HepG2 (cell line): Measurements from ENCODE around the gene ZNF618. TPM values are rescaled to one million over a fixed set of nuclear protein-coding genes. Genes with fewer than 3 reads are reported as not detected.
A peak's percentile ranks its signal among the peaks of the same experiment; 100 is the strongest.

Experiments used
- ASH2L ChIP-seq: fragments of 300-600, 200-600 bp; sonication (generic); IDR thresholded peaks from 2 replicates; pipeline ENCODE4 v1.7.0; 2017; ENCODE audit warnings: low read depth, mild to moderate bottlenecking, moderate library complexity, mixed read lengths, low read length; ENCODE audit not compliant: insufficient read length
- BCL6 ChIP-seq: IDR thresholded peaks from 2 replicates; pipeline ENCODE4 v1.6.1; 2016; ENCODE audit warnings: missing genetic modification reagents, missing compliant biosample characterization
- BRCA1 ChIP-seq: sonication (generic); formaldehyde crosslinking; IDR thresholded peaks from 2 replicates; pipeline ENCODE4 v1.4.0; 2020; ENCODE audit warnings: missing genetic modification reagents
- DNMT3B ChIP-seq: conservative IDR thresholded peaks from 2 replicates; pipeline ENCODE4 v1.6.1; 2016; ENCODE audit warnings: missing biosample characterization, control low read depth
- DR1 ChIP-seq: sonication (generic); formaldehyde crosslinking; IDR thresholded peaks from 2 replicates; pipeline ENCODE4 v1.8.0; 2021; ENCODE audit warnings: mild to moderate bottlenecking, missing genetic modification reagents, inconsistent platforms
- GABPB1 ChIP-seq: IDR thresholded peaks from 2 replicates; pipeline ENCODE4 v1.6.1; 2016; ENCODE audit warnings: mild to moderate bottlenecking, missing genetic modification reagents, moderate library complexity, missing compliant biosample characterization
- KLF12 ChIP-seq: sonication (generic); formaldehyde crosslinking; IDR thresholded peaks from 2 replicates; pipeline ENCODE4 v1.4.0; 2020; ENCODE audit warnings: missing genetic modification reagents, borderline replicate concordance
- NFYB ChIP-seq: sonication (generic); formaldehyde crosslinking; IDR thresholded peaks from 2 replicates; pipeline ENCODE4 v1.4.0; 2020; ENCODE audit warnings: missing genetic modification reagents
- SMAD1 ChIP-seq: sonication (generic); formaldehyde crosslinking; IDR thresholded peaks from 2 replicates; pipeline ENCODE4 v1.4.0; 2020; ENCODE audit warnings: missing genetic modification reagents, low read depth, mild to moderate bottlenecking, borderline replicate concordance
- SP4 ChIP-seq: sonication (generic); formaldehyde crosslinking; IDR thresholded peaks from 2 replicates; pipeline ENCODE4 v1.8.1; 2023; ENCODE audit warnings: mild to moderate bottlenecking, missing genetic modification reagents
- ZFP36 ChIP-seq: fragments of 150-350 bp; IDR thresholded peaks from 2 replicates; pipeline ENCODE4 v1.6.1; 2018; ENCODE audit warnings: borderline replicate concordance, low read length, low read depth; ENCODE audit not compliant: partially characterized antibody
- ZFP62 ChIP-seq: sonication (generic); formaldehyde crosslinking; IDR thresholded peaks from 2 replicates; pipeline ENCODE4 v1.4.0; 2020; ENCODE audit warnings: missing genetic modification reagents
- ZNF136 ChIP-seq: sonication (generic); formaldehyde crosslinking; IDR thresholded peaks from 2 replicates; pipeline ENCODE4 v1.8.1; 2022; ENCODE audit warnings: low read depth, mild to moderate bottlenecking, moderate library complexity, missing genetic modification reagents
- ZNF138 ChIP-seq: sonication (generic); formaldehyde crosslinking; IDR thresholded peaks from 2 replicates; pipeline ENCODE4 v1.5.0; 2020; ENCODE audit warnings: mild to moderate bottlenecking, low read depth, missing genetic modification reagents
- ZNF20 ChIP-seq: sonication (generic); formaldehyde crosslinking; IDR thresholded peaks from 2 replicates; pipeline ENCODE4 v1.4.0; 2020; ENCODE audit warnings: mild to moderate bottlenecking, moderate library complexity, missing genetic modification reagents
- ZNF251 ChIP-seq: sonication (generic); formaldehyde crosslinking; IDR thresholded peaks from 2 replicates; pipeline ENCODE4 v1.9.0; 2021; ENCODE audit warnings: mild to moderate bottlenecking, missing genetic modification reagents
- ZNF282 ChIP-seq: fragments of 450-650 bp; IDR thresholded peaks from 2 replicates; pipeline ENCODE4 v1.6.1; 2018; ENCODE audit not compliant: partially characterized antibody
- ZNF383 ChIP-seq: sonication (generic); formaldehyde crosslinking; IDR thresholded peaks from 2 replicates; pipeline ENCODE4 v1.4.0; 2020; ENCODE audit warnings: missing genetic modification reagents, mild to moderate bottlenecking, borderline replicate concordance
- ZNF501 ChIP-seq: sonication (generic); formaldehyde crosslinking; IDR thresholded peaks from 2 replicates; pipeline ENCODE4 v1.5.1; 2020; ENCODE audit warnings: mild to moderate bottlenecking, moderate library complexity, missing genetic modification reagents
- ZNF549 ChIP-seq: sonication (generic); formaldehyde crosslinking; IDR thresholded peaks from 2 replicates; pipeline ENCODE4 v1.5.0; 2020; ENCODE audit warnings: missing genetic modification reagents
- ZNF607 ChIP-seq: sonication (generic); formaldehyde crosslinking; IDR thresholded peaks from 2 replicates; pipeline ENCODE4 v1.5.1; 2020; ENCODE audit warnings: missing genetic modification reagents, mild to moderate bottlenecking, borderline replicate concordance
- ZNF644 ChIP-seq: IDR thresholded peaks from 2 replicates; pipeline ENCODE4 v1.6.1; 2016; ENCODE audit warnings: low read depth
- ZNF891 ChIP-seq: sonication (generic); formaldehyde crosslinking; IDR thresholded peaks from 2 replicates; pipeline ENCODE4 v1.5.0; 2020; ENCODE audit warnings: mild to moderate bottlenecking, missing genetic modification reagents
- polyA plus RNA-seq, 8 experiments: library from polyadenylated mRNA; depleted of rRNA in 3 of 8; stranded (reverse) in 7 of 8; unstranded in 1 of 8; fragments of >200 nt; fragmentation: Illumina TruSeq in 4 of 8; extraction: Trizol in 4 of 8; gene quantifications; 2 replicates each; pipeline versions ENCODE4 v1.2.1 to v1.2.3, GENCODE V29; 2011 to 2016; ENCODE audit warnings: low read depth in 4 of 8, missing spikeins in 1 of 8, mixed read lengths in 1 of 8; ENCODE audit not compliant: insufficient read depth in 1 of 8
- total RNA-seq, 5 experiments: library from RNA; depleted of rRNA; stranded (reverse); fragments of >200 nt; fragmentation: Illumina TruSeq; extraction: Trizol; gene quantifications; 2 replicates each; pipeline ENCODE4 v1.2.3, GENCODE V29; 2016; ENCODE audit warnings: low read depth in 1 of 5
- TF ChIP-seq, protein P1 (sequence below): sonication (generic); formaldehyde crosslinking; IDR thresholded peaks from 2 replicates; pipeline ENCODE4 v1.8.1; 2023; ENCODE audit warnings: missing genetic modification reagents, mild to moderate bottlenecking, borderline replicate concordance
- TF ChIP-seq, protein P2 (sequence below), 2 experiments: sonication (generic) in 1 of 2; formaldehyde crosslinking in 1 of 2; IDR thresholded peaks; 2 replicates each; pipeline versions ENCODE4 v1.5.1 to v1.6.1; 2011 to 2020; ENCODE audit warnings: borderline replicate concordance in 1 of 2, low read depth in 1 of 2, low read length in 1 of 2, mild to moderate bottlenecking in 1 of 2, missing genetic modification reagents in 1 of 2, moderate library complexity in 1 of 2
- TF ChIP-seq, protein P3 (sequence below): sonication (generic); formaldehyde crosslinking; IDR thresholded peaks from 2 replicates; pipeline ENCODE4 v1.4.0; 2020; ENCODE audit warnings: mild to moderate bottlenecking, missing genetic modification reagents
- TF ChIP-seq, protein P4 (sequence below): sonication (generic); formaldehyde crosslinking; IDR thresholded peaks from 2 replicates; pipeline ENCODE4 v1.4.0; 2020; ENCODE audit warnings: missing genetic modification reagents

ZNF618 gene
- total and polyA plus RNA-seq, 2 of the 13 experiments (the other 11 are each of a cell fraction or from before 2014, with no cell fraction given) = 0.07 TPM

DNA sequence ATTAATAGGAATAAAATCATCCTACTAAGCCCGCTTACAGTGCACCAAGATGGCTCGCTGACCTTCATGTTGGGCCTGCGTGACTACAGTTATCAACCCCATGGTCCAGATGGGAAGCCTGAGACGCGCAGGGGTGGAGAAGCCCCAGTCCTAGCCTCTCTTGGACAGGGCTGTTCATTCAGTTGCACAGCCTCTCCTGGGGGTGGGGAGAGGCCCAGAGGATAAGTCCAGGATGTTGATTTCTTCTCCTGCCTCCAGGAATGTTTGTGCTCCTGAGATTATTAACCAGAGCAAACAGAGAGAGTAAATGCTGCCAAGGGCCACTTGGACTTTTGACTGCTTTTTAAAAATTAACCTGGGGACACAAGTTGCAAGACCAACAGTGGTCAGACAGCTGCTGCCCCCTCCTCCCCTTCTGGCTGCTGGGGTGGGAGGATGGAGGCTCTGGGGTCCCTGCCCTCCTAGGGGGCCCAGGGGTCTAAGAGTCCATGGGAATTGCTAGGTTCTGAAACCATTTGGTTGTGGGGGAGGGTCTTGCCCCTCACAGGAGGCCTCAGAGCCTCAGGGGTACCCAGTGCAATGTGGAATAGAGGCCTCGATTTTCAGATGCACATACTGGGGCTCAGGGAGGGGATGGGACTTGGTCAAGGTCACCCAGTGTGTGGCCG, 204.8 kb downstream of the ZNF618 start (continued):
- TF ChIP-seq SMAD1 (no peak), BRCA1 (CRISPR knock-in tag) (no peak), ZFP62 (CRISPR knock-in tag) (no peak), ZNF138 (CRISPR knock-in tag) (no peak), NFYB (no peak), ZNF549 (CRISPR knock-in tag) (no peak), ZNF282 (no peak), ZNF136 (CRISPR knock-in tag) (no peak), ZNF383 (CRISPR knock-in tag) (no peak), DNMT3B (CRISPR knock-in tag) (0 out of 2 replicates have a peak, but pooled peaks have one; percentile 37), ZNF251 (CRISPR knock-in tag) (no peak), KLF12 (CRISPR knock-in tag) (0 out of 2 replicates have a peak, but pooled peaks have one; percentile 24), ZNF501 (peak; percentile 71; the same call in 1 of the 2 replicates), ZNF607 (CRISPR knock-in tag) (no peak; the same call in 1 of the 2 replicates), DR1 (no peak), BCL6 (CRISPR knock-in tag) (peak; percentile 80), ZNF644 (CRISPR knock-in tag) (peak; percentile 54; the same call in 1 of the 2 replicates), ASH2L (peak; percentile 99), SP4 (CRISPR knock-in tag) (no peak), ZNF20 (CRISPR knock-in tag) (no peak), GABPB1 (CRISPR knock-in tag) (no peak; the same call in 1 of the 2 replicates), ZFP36 (no peak), ZNF891 (CRISPR knock-in tag) (peak; percentile 88; the same call in 1 of the 2 replicates)
- TF ChIP-seq, protein P1, sequence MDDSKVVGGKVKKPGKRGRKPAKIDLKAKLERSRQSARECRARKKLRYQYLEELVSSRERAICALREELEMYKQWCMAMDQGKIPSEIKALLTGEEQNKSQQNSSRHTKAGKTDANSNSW = no peak
- TF ChIP-seq, protein P2, sequence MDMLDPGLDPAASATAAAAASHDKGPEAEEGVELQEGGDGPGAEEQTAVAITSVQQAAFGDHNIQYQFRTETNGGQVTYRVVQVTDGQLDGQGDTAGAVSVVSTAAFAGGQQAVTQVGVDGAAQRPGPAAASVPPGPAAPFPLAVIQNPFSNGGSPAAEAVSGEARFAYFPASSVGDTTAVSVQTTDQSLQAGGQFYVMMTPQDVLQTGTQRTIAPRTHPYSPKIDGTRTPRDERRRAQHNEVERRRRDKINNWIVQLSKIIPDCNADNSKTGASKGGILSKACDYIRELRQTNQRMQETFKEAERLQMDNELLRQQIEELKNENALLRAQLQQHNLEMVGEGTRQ (IDR thresholded peaks at IDR 0.05; ENCODE audit: low read depth, low read length) = no peak
- TF ChIP-seq, protein P2 (CRISPR knock-in tag; IDR thresholded peaks at IDR 0.05; ENCODE audit: borderline replicate concordance) = no peak; the same call in 1 of the 2 replicates
- TF ChIP-seq, protein P3, sequence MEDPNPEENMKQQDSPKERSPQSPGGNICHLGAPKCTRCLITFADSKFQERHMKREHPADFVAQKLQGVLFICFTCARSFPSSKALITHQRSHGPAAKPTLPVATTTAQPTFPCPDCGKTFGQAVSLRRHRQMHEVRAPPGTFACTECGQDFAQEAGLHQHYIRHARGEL = no peak
- TF ChIP-seq, protein P4, sequence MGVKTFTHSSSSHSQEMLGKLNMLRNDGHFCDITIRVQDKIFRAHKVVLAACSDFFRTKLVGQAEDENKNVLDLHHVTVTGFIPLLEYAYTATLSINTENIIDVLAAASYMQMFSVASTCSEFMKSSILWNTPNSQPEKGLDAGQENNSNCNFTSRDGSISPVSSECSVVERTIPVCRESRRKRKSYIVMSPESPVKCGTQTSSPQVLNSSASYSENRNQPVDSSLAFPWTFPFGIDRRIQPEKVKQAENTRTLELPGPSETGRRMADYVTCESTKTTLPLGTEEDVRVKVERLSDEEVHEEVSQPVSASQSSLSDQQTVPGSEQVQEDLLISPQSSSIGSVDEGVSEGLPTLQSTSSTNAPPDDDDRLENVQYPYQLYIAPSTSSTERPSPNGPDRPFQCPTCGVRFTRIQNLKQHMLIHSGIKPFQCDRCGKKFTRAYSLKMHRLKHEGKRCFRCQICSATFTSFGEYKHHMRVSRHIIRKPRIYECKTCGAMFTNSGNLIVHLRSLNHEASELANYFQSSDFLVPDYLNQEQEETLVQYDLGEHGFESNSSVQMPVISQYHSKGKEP (CRISPR knock-in tag) = no peak
